HCT116 (cell line): ENCODE data around the gene SFXN4. TPM values are rescaled to one million over a fixed set of nuclear protein-coding genes. Genes with fewer than 3 reads are reported as not detected.

ENCODE experiments used
- ATAC-seq: fragments of 200-7000 bp; cut with Tn5 transposase; 2 replicates; pipeline ENCODE4 v1.9.1; 2020; ENCODE audit warnings: mild to moderate bottlenecking, moderate library complexity
- BruUV-seq: library from RNA; stranded (reverse); fragments of 400-500 nt; replicated peaks from 2 replicates; lab custom pipeline; 2021; lab: Mats Ljungman, UMichigan
- CTCF ChIA-PET: fragments of 300-600 bp; sonication (Branson Sonifier 250); formaldehyde crosslinking; loops from one replicate; lab custom pipeline; 2021; ENCODE audit warnings: antibody characterized with exemption; lab: Charles Lee
- POLR2A ChIA-PET: fragments of 300-600, 350-600 bp; sonication (Branson Sonifier 250); formaldehyde crosslinking; loops from one replicate; lab custom pipeline; 2021; ENCODE audit warnings: antibody characterized with exemption; lab: Charles Lee
- RAD21 ChIA-PET, 2 experiments: fragments of 300-600 bp; sonication (Branson Sonifier 250); formaldehyde crosslinking; loops; one replicate each; lab custom pipeline; 2023; ENCODE audit warnings: low total read pairs in 2 of 2; ENCODE audit not compliant: uncharacterized antibody in 2 of 2, unreplicated experiment in 2 of 2, low non-redundant PET in 1 of 2; lab: Charles Lee
- DNase-seq: peaks from one replicate; pipeline ENCODE4 v3.0.0-alpha.2; 2010; ENCODE audit warnings: low read depth, low spot score
- H2AFZ ChIP-seq: fragments of 200-600 bp; shearing (Covaris generic), sonication (generic); 2 replicates; pipeline ENCODE4 v1.6.1; 2017; ENCODE audit warnings: low read depth, mixed run types, mixed read lengths, antibody characterized with exemption, low read length; ENCODE audit not compliant: poor library complexity, severe bottlenecking
- H3K27ac ChIP-seq: 2 replicates; pipeline ENCODE4 v1.5.1; 2012; ENCODE audit warnings: low read depth, low read length
- H3K27me3 ChIP-seq: fragments of 200-600 bp; sonication (generic); 2 replicates; pipeline ENCODE4 v1.6.1; 2016; ENCODE audit warnings: mixed run types, low read length, mixed read lengths; ENCODE audit not compliant: insufficient read depth
- H3K36me3 ChIP-seq, 2 experiments: fragments of 200-500 bp in 1 of 2; fragments of 200-600 bp in 1 of 2; sonication (Bioruptor generic) in 1 of 2; sonication (generic) in 1 of 2; 2 replicates each; pipeline versions ENCODE4 v1.5.1 to v1.6.1; 2014 to 2016; ENCODE audit warnings: low read length in 2 of 2, inconsistent platforms in 1 of 2, mixed read lengths in 1 of 2, mixed run types in 1 of 2; ENCODE audit not compliant: insufficient read depth in 2 of 2, control insufficient read depth in 1 of 2
- H3K4me1 ChIP-seq, 2 experiments: fragments of 200-600 bp in 1 of 2; sonication (generic) in 1 of 2; 2 replicates each; pipeline versions ENCODE4 v1.5.1 to v1.6.1; 2012 to 2017; ENCODE audit warnings: low read length in 2 of 2, inconsistent platforms in 1 of 2, mild to moderate bottlenecking in 1 of 2, mixed read lengths in 1 of 2, mixed run types in 1 of 2, moderate library complexity in 1 of 2; ENCODE audit not compliant: insufficient read depth in 2 of 2, control insufficient read depth in 1 of 2
- H3K4me2 ChIP-seq: fragments of 200-600 bp; sonication (generic); 2 replicates; pipeline ENCODE4 v1.6.1; 2017; ENCODE audit warnings: mixed run types, low read length, mixed read lengths
- H3K4me3 ChIP-seq, 2 experiments: fragments of 200-600 bp in 1 of 2; sonication (generic) in 1 of 2; replicated peaks in 1 of 2; 2 replicates each; pipeline ENCODE4 v1.5.1; 2011 to 2016; ENCODE audit warnings: low read length in 2 of 2, control low read depth in 1 of 2, low read depth in 1 of 2, mild to moderate bottlenecking in 1 of 2, mixed read lengths in 1 of 2, mixed run types in 1 of 2
- H3K79me2 ChIP-seq: fragments of 200-600 bp; sonication (generic); 2 replicates; pipeline ENCODE4 v1.6.1; 2017; ENCODE audit warnings: mild to moderate bottlenecking, mixed run types, low read length, moderate library complexity, mixed read lengths; ENCODE audit not compliant: insufficient read depth
- H3K9ac ChIP-seq: fragments of 200-600 bp; sonication (generic); 2 replicates; pipeline ENCODE4 v1.6.1; 2016; ENCODE audit warnings: low read length, mixed read lengths
- H3K9me2 ChIP-seq: fragments of 200-600 bp; sonication (generic), shearing (Covaris generic); 2 replicates; pipeline ENCODE4 v1.6.1; 2017; ENCODE audit warnings: mixed run types, mild to moderate bottlenecking, moderate library complexity; ENCODE audit not compliant: insufficient read depth
- H3K9me3 ChIP-seq, 2 experiments: fragments of 200-500 bp in 1 of 2; fragments of 200-600 bp in 1 of 2; sonication (Bioruptor generic) in 1 of 2; sonication (generic) in 1 of 2; 2 replicates each; pipeline ENCODE4 v1.6.1; 2014 to 2017; ENCODE audit warnings: low read length in 2 of 2, mixed read lengths in 2 of 2, inconsistent platforms in 1 of 2, low read depth in 1 of 2, mild to moderate bottlenecking in 1 of 2, mixed run types in 1 of 2, moderate library complexity in 1 of 2; ENCODE audit not compliant: control insufficient read depth in 1 of 2, insufficient read depth in 1 of 2
- H4K20me1 ChIP-seq: fragments of 200-600 bp; sonication (generic), shearing (Covaris generic); 2 replicates; pipeline ENCODE4 v1.6.1; 2017; ENCODE audit warnings: mixed run types, mild to moderate bottlenecking, moderate library complexity; ENCODE audit not compliant: insufficient read depth
- CTCF ChIP-seq, 3 experiments: fragments of 200-600 bp in 1 of 3; sonication (generic) in 1 of 3; IDR thresholded peaks in 2 of 3; conservative IDR thresholded peaks in 1 of 3; 2 replicates each; pipeline ENCODE4 v1.5.1; 2012 to 2017; ENCODE audit warnings: low read depth in 2 of 3, low read length in 2 of 3, antibody characterized with exemption in 1 of 3, borderline replicate concordance in 1 of 3, control low read depth in 1 of 3, mild to moderate bottlenecking in 1 of 3, mixed read lengths in 1 of 3, mixed run types in 1 of 3, moderate library complexity in 1 of 3; ENCODE audit not compliant: insufficient read depth in 1 of 3
- EZH2 ChIP-seq: fragments of 200-600 bp; sonication (generic); IDR thresholded peaks from 2 replicates; pipeline ENCODE4 v1.6.1; 2017; ENCODE audit warnings: antibody characterized with exemption, mixed run types
- EZH2phosphoT487 ChIP-seq: fragments of 200-600 bp; IDR thresholded peaks from 2 replicates; pipeline ENCODE4 v1.6.1; 2018; ENCODE audit warnings: antibody characterized with exemption, borderline replicate concordance
- FOSL1 ChIP-seq: IDR thresholded peaks from 2 replicates; pipeline ENCODE4 v1.6.1; 2012; ENCODE audit warnings: low read depth
- MAX ChIP-seq: IDR thresholded peaks from 2 replicates; pipeline ENCODE4 v1.6.1; 2012
- RAD21 ChIP-seq: IDR thresholded peaks from 2 replicates; pipeline ENCODE4 v1.6.1; 2012; ENCODE audit warnings: low read depth, mild to moderate bottlenecking
- REST ChIP-seq: IDR thresholded peaks from 2 replicates; pipeline ENCODE4 v1.6.1; 2012; ENCODE audit warnings: low read depth
- SIN3A ChIP-seq: IDR thresholded peaks from 2 replicates; pipeline ENCODE4 v1.6.1; 2012; ENCODE audit warnings: low read depth
- TCF7L2 ChIP-seq: IDR thresholded peaks from 2 replicates; pipeline ENCODE4 v1.7.0; 2011; ENCODE audit warnings: borderline replicate concordance, inconsistent platforms; ENCODE audit not compliant: insufficient read depth, insufficient read length; ENCODE audit errors: extremely low read depth
- ZBTB33 ChIP-seq: IDR thresholded peaks from 2 replicates; pipeline ENCODE4 v1.6.1; 2011; ENCODE audit warnings: mild to moderate bottlenecking, low read length, moderate library complexity; ENCODE audit not compliant: insufficient replicate concordance; ENCODE audit errors: extremely low read depth
- ZFX ChIP-seq: fragments of 450-650 bp; IDR thresholded peaks from 2 replicates; pipeline ENCODE4 v1.6.1; 2017
- intact Hi-C: fragments of 100-400 bp; cut with micrococcal nuclease; formaldehyde crosslinking; loops from 2 replicates; pipeline ENCODE4 v1.10.0; 2022
- total RNA-seq: library from RNA; stranded (reverse); gene quantifications from one replicate; pipeline ENCODE4 v1.2.1, GENCODE V29; 2021; ENCODE audit not compliant: unreplicated experiment

The SFXN4 gene
- total RNA-seq, 1 experiment from 2014 or later, result 58.2 TPM

GRCh38 chr10:119140603-119141245, 24.8 kb downstream of the SFXN4 start:
- ChIA-PET POLR2A (no interaction called here), CTCF (no interaction called here)

More at GRCh38 chr10:119140603-119141245, 24.8 kb downstream of the SFXN4 start:
- RAD21 ChIA-PET, result no interaction called here
- H3K4me2 ChIP-seq, result no peak overlapping the region
- TF ChIP-seq ZFX (no peak), CTCF (IDR thresholded peaks at IDR 0.05 in 2 of 3, conservative IDR thresholded peaks at IDR 0.05 in 1 of 3; ENCODE audit: borderline replicate concordance in 1 of 3, insufficient read depth in 1 of 3, low read depth in 2 of 3, low read length in 2 of 3) (no peak), ZBTB33 (no peak), MAX (no peak), RAD21 (no peak), TCF7L2 (no peak), EZH2phosphoT487 (no peak), FOSL1 (no peak), SIN3A (no peak), REST (no peak), EZH2 (no peak)
- H3K27me3 ChIP-seq, result no peaks in the 10 kb centered on the region
- H3K79me2 ChIP-seq, result no peaks in the 10 kb centered on the region
- no peak overlapping the region for H2AFZ ChIP-seq
- H3K4me1 ChIP-seq, result no peaks in the 10 kb centered on the region
- intact Hi-C loops, result no loop called here
- H3K9me2 ChIP-seq, result no peaks in the 10 kb centered on the region
- H3K27ac ChIP-seq, result no peak overlapping the region
- H3K36me3 ChIP-seq, result peaks cover 0 to 7% of the 10 kb centered on the region in 2 experiments; a peak in 3 of 4 replicates
- no TSS peak for BruUV-seq
- no peak overlapping the region for H3K9ac ChIP-seq
- H3K4me3 ChIP-seq, result no peak overlapping the region
- no peaks in the 10 kb centered on the region for H3K9me3 ChIP-seq
- ATAC-seq (no peak), DNase-seq (no peak)
- H4K20me1 ChIP-seq, result no peaks in the 10 kb centered on the region
